ENCODE measurements around the gene TBCC. TPM values are rescaled to one million over a fixed set of nuclear protein-coding genes. Genes with fewer than 3 reads are reported as not detected.

The TBCC gene
- total and polyA plus RNA-seq, 2 of the 8 experiments (the other 6 are each of a cell fraction or from before 2014, with no cell fraction given), result 22.7 to 25.5 TPM

DNA sequence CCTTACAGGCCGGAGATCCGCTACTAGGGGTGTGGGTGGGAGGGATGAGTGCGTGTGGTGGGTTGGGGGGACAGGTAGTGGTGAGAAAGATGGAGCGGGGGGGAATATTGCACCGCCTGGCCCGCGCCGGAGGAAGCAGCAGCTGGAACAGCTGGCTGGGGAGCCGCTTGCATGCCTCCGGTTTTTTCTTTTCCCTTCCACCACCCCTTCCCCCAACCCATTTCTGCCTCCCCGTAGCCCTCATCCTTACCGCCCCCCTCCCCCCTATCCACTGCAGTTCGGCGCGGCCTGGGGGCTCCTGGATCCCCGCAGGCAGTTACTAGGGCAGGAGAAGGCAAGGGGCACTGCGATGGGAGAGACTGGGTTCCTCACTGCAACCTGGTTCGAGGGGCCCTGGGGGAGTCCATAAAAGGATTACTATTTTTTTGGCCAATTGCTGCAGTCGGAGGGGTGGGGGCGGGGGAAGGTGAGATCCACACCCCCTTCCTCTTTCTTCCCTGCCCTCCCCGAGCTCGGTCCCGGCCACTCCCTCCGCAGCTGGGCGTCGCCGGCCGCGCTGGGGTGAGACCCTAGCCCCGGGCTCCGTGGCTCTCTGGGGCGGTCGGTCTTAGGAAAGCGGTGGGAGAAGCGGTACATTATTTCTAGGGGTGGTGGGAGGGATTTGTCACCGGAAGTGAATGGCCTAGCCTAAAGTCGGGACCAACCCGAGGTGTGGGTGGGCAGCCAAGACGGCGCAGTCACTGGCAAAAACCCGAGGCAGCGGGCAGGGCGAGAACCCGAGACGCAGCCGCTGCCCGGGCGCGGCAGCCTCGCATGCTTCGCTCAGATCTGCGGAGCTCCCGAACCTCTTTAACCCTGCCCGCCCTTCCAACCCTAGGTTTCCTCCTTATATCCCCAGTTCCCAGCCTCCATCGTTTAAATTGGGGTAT is 824 bp upstream of the TBCC start:
- peaks cover 5 to 6% of the 10 kb centered on the region in 2 experiments for H4K20me1 ChIP-seq (replicated peaks in 1 of 2; ENCODE audit: control insufficient read depth in 1 of 2, insufficient read depth in 2 of 2, low read length in 2 of 2)
- H3K4me2 ChIP-seq (ENCODE audit: insufficient read depth in 1 of 2, low read depth in 2 of 2, low read length in 2 of 2), result peak overlapping the region; percentile 81 to 88
- H3K27me3 ChIP-seq (replicated peaks in 1 of 4; ENCODE audit: control insufficient read depth in 3 of 4, extremely low read depth in 1 of 4, insufficient read depth in 3 of 4, low read length in 3 of 4), result no peaks in the 10 kb centered on the region
- H3K79me1 ChIP-seq (ENCODE audit: low read depth, low read length), result peaks cover 8% of the 10 kb centered on the region; the same call in 1 of the 2 replicates
- ChIA-PET POLR2A (ENCODE audit: partially characterized antibody) (interaction anchor here (0.9 to 17.0 kb wide), 18 partner anchors 10 to 299 kb away, joined by 3 to 277 read pairs (median 6); partner anchors contain the start of genes BICRAL, CNPY3, GNMT and PRPH2), CTCF (ENCODE audit: partially characterized antibody) (interaction anchor here (0.7 to 1.8 kb wide), 3 partner anchors 32 to 131 kb away, joined by 4 to 5 read pairs (median 4); no protein-coding TSS in a partner anchor)
- peaks cover 5 to 7% (median 6%) of the 10 kb centered on the region in 4 experiments; a peak in 6 of 7 replicates for H3K4me1 ChIP-seq (replicated peaks in 1 of 4; ENCODE audit: control insufficient read depth in 3 of 4, insufficient read depth in 4 of 4, low read length in 3 of 4)
- H3K56ac ChIP-seq (replicated peaks; ENCODE audit: insufficient read length, low read depth, low read length), result peak overlapping the region; percentile 87
- H3K4ac ChIP-seq (replicated peaks; ENCODE audit: insufficient read length, low read depth, low read length), result peak overlapping the region; percentile 99
- peak overlapping the region; percentile 89 for H2BK5ac ChIP-seq (ENCODE audit: low read depth, low read length)
- no peak overlapping the region for H2BK20ac ChIP-seq (ENCODE audit: low read length)
- H4K91ac ChIP-seq (replicated peaks; ENCODE audit: insufficient read length, low read length), result peak overlapping the region; percentile 92
- H3K9me3 ChIP-seq (ENCODE audit: insufficient read depth in 2 of 2, low read depth in 1 of 2, low read length in 1 of 2), result no peaks in the 10 kb centered on the region
- H3K27ac ChIP-seq (ENCODE audit: low read depth, low read length), result peak overlapping the region; percentile 68
- H2AFZ ChIP-seq (ENCODE audit: low read length), result peak overlapping the region; percentile 28; the same call in 1 of the 2 replicates
- peak overlapping the region; percentile 67 for H4K5ac ChIP-seq (ENCODE audit: insufficient read length, low read depth, low read length)
- no peak overlapping the region for H2BK15ac ChIP-seq (ENCODE audit: low read length)
- H3K79me2 ChIP-seq (ENCODE audit: control insufficient read depth in 1 of 2, insufficient read depth in 2 of 2, low read length in 2 of 2), result peaks cover 0 to 29% of the 10 kb centered on the region in 2 experiments; a peak in 3 of 4 replicates
- FAIRE-seq, result no peak
- H3K18ac ChIP-seq (ENCODE audit: extremely low read depth, low read length), result peak overlapping the region; percentile 72
- peaks cover 13% of the 10 kb centered on the region for H3K23me2 ChIP-seq (ENCODE audit: low read depth, low read length)
- peak overlapping the region; percentile 77 to 93 (median 85) for H3K9ac ChIP-seq (replicated peaks in 1 of 4; ENCODE audit: extremely low read depth in 1 of 4, low read depth in 3 of 4, low read length in 3 of 4)
- peak overlapping the region; percentile 83 for H4K8ac ChIP-seq (ENCODE audit: extremely low read depth, insufficient read depth, low read length)
- no peak overlapping the region for H3K14ac ChIP-seq (ENCODE audit: insufficient read length)
- no peak overlapping the region for H2AK5ac ChIP-seq (ENCODE audit: low read depth, low read length)
- WGBS, 2 experiments (ENCODE audit: extremely low coverage in 1 of 2, insufficient coverage in 1 of 2, insufficient read length in 1 of 2, insufficient replicate concordance in 2 of 2, low coverage in 1 of 2, low lambda C conversion rate in 2 of 2, missing lambda C conversion rate in 1 of 2), result 4% methylated on average over 40 of the region's 55 CpGs; no CpG with 5 or more reads in 1 of the 2 experiments
- no peaks in the 10 kb centered on the region for H3K36me3 ChIP-seq (ENCODE audit: control insufficient read depth in 2 of 4, insufficient read depth in 4 of 4, low read length in 3 of 4)
- peak overlapping the region; percentile 47 for H2BK120ac ChIP-seq (replicated peaks; ENCODE audit: low read depth, low read length)
- 0 out of 2 replicates have a peak overlapping the region, but pooled peaks have one; percentile 33 for H2BK12ac ChIP-seq (ENCODE audit: low read depth, low read length)
- peak; percentile 86 for DNase-seq (ENCODE audit: low read depth in 1 of 2, low spot score in 2 of 2)
- H3K23ac ChIP-seq (ENCODE audit: insufficient read length), result no peak overlapping the region
- peak overlapping the region; percentile 66 to 99 (median 84) for H3K4me3 ChIP-seq (ENCODE audit: extremely low read depth in 1 of 4, insufficient read depth in 2 of 4, low read depth in 3 of 4, low read length in 4 of 4)
- TF ChIP-seq SIX5 (IDR thresholded peaks at IDR 0.05; ENCODE audit: low read depth, low read length), result no peak
- peak; percentile 45 for TF ChIP-seq KDM4A (IDR thresholded peaks at IDR 0.05; ENCODE audit: low read depth, low read length, severe bottlenecking)
- TF ChIP-seq POLR2A (IDR thresholded peaks at IDR 0.05; ENCODE audit: control extremely low read depth in 1 of 2, low read depth in 2 of 2, low read length in 2 of 2), result peak in 1 of 2 experiments; percentile 85; a peak in 2 of 3 replicates
- TF ChIP-seq EGR1 (IDR thresholded peaks at IDR 0.05; ENCODE audit: borderline replicate concordance, low read depth, low read length), result 0 out of 2 replicates have a peak, but pooled peaks have one; percentile 17
- TF ChIP-seq PHF8 (conservative IDR thresholded peaks at IDR 0.05; ENCODE audit: low read depth, low read length), result peak; percentile 26
- TF ChIP-seq POLR2AphosphoS5 (IDR thresholded peaks at IDR 0.05; ENCODE audit: low read depth, low read length), result peak; percentile 17
- TF ChIP-seq TBP (IDR thresholded peaks at IDR 0.05; ENCODE audit: low read depth, low read length), result peak; percentile 75
- no peak for TF ChIP-seq ZNF274 (IDR thresholded peaks at IDR 0.05; ENCODE audit: borderline replicate concordance, extremely low read depth, low read length)
- no peak for TF ChIP-seq NANOG (IDR thresholded peaks at IDR 0.05; ENCODE audit: insufficient read depth, low read depth, low read length, poor library complexity, severe bottlenecking)
- peak; percentile 79 for TF ChIP-seq TAF7 (optimal IDR thresholded peaks at IDR 0.05; ENCODE audit: borderline replicate concordance, low read depth, low read length)
